Thyroid gland (tissue), 4 donors: ENCODE data around the gene OPN1LW. TPM values are rescaled to one million over a fixed set of nuclear protein-coding genes. Genes with fewer than 3 reads are reported as not detected.

Experiments
- DNase-seq, 2 donors: peaks; one replicate each; pipeline ENCODE4 v3.0.0-alpha.2; 2019
- H3K27ac ChIP-seq, 3 donors: fragments of 200-600 bp; sonication (generic); 1 replicate in 2 of 3; 2 replicates in 1 of 3; pipeline ENCODE4 v1.5.1; 2016 to 2019; ENCODE audit warnings: mild to moderate bottlenecking in 1 of 3, moderate library complexity in 1 of 3
- H3K27me3 ChIP-seq: fragments of 200-600 bp; sonication (generic); one replicate; pipeline ENCODE4 v1.5.1; 2019
- H3K36me3 ChIP-seq, 2 donors: fragments of 200-600 bp; sonication (generic); one replicate each; pipeline ENCODE4 v1.5.1; 2016 to 2019
- H3K4me1 ChIP-seq, 2 donors: fragments of 200-600 bp; sonication (generic); one replicate each; pipeline ENCODE4 v1.5.1; 2017 to 2019
- H3K4me3 ChIP-seq, 3 donors: fragments of 200-600 bp; sonication (generic); replicated peaks in 1 of 3; 1 replicate in 2 of 3; 2 replicates in 1 of 3; pipeline ENCODE4 v1.5.1; 2016; ENCODE audit warnings: mild to moderate bottlenecking in 1 of 3
- H3K9me3 ChIP-seq: fragments of 200-600 bp; sonication (generic); one replicate; pipeline ENCODE4 v1.5.1; 2017
- CTCF ChIP-seq, 6 experiments: fragments of 200-600 bp in 3 of 6; fragments of 450-650 bp in 3 of 6; sonication (generic) in 3 of 6; IDR thresholded peaks; one replicate each; pipeline ENCODE4 v1.5.1; 2016 to 2019; ENCODE audit warnings: antibody characterized with exemption in 6 of 6, mild to moderate bottlenecking in 2 of 6, inconsistent platforms in 1 of 6, moderate library complexity in 1 of 6
- POLR2A ChIP-seq, 2 donors: fragments of 450-650 bp; IDR thresholded peaks; one replicate each; pipeline ENCODE4 v1.6.1; 2017; ENCODE audit warnings: antibody characterized with exemption in 2 of 2, mild to moderate bottlenecking in 2 of 2, moderate library complexity in 1 of 2
- WGBS, 2 donors: methylation state at CpG; one replicate each; pipeline ENCODE4 v1.1.5; 2017; 5-methylcytosine and 5-hydroxymethylcytosine counted together
- intact Hi-C: fragments of 100-400 bp; cut with DNase I; formaldehyde crosslinking; loops from one replicate; pipeline ENCODE4 v1.15.1; 2023
- total RNA-seq, 4 donors: library from RNA; depleted of rRNA; stranded (reverse); fragments of >200 nt; gene quantifications; one replicate each; pipeline ENCODE4 v1.2.3, GENCODE V29; 2016

Gene OPN1LW
- total RNA-seq, 4 donors from 2014 or later, result not detected

- TF ChIP-seq POLR2A (IDR thresholded peaks at IDR 0.05) (no peak), CTCF (IDR thresholded peaks at IDR 0.05) (no peak)
Measured at GRCh38 chrX:154121961-154122360, 22.1 kb upstream of the OPN1LW start.

GRCh38 chrX:154123241-154124219 lies 20.5 kb upstream of the OPN1LW start:
- 72 to 88% methylated on average over 9 to 19 of the region's 22 CpGs for WGBS, 2 donors
- DNase-seq, result peak in 1 of 2 donors; percentile 7
- intact Hi-C loops, result no loop called here
- Histone ChIP-seq H3K27ac (no peak overlapping the region), H3K27me3 (no peaks in the 10 kb centered on the region), H3K4me3 (no peak overlapping the region), H3K36me3 (no peaks in the 10 kb centered on the region), H3K9me3 (no peaks in the 10 kb centered on the region), H3K4me1 (no peaks in the 10 kb centered on the region)
- TF ChIP-seq POLR2A (IDR thresholded peaks at IDR 0.05) (no peak), CTCF (IDR thresholded peaks at IDR 0.05) (no peak)

More at GRCh38 chrX:154121961-154122360, 22.1 kb upstream of the OPN1LW start:
- H3K4me3 ChIP-seq, result no peak overlapping the region
- no peaks in the 10 kb centered on the region for H3K36me3 ChIP-seq
- no peak for DNase-seq
- no peak overlapping the region for H3K27ac ChIP-seq
- 21 to 30% methylated on average over 2 to 4 of the region's 11 CpGs for WGBS, 2 donors
- intact Hi-C loops, result no loop called here
- H3K27me3 ChIP-seq, result no peaks in the 10 kb centered on the region
- H3K4me1 ChIP-seq, result no peaks in the 10 kb centered on the region
- no peaks in the 10 kb centered on the region for H3K9me3 ChIP-seq

- TF ChIP-seq CTCF (IDR thresholded peaks at IDR 0.05) (no peak), POLR2A (IDR thresholded peaks at IDR 0.05) (no peak)
- H3K9me3 ChIP-seq, result no peaks in the 10 kb centered on the region
- WGBS, 2 donors, result 80 to 88% methylated on average over 10 to 20 of the region's 30 CpGs
- intact Hi-C loops, result no loop called here
- no peak for DNase-seq
- no peaks in the 10 kb centered on the region for H3K4me1 ChIP-seq
- no peak overlapping the region for H3K27ac ChIP-seq
- H3K4me3 ChIP-seq, result no peak overlapping the region
- no peaks in the 10 kb centered on the region for H3K36me3 ChIP-seq
- no peaks in the 10 kb centered on the region for H3K27me3 ChIP-seq
Measured at GRCh38 chrX:154125391-154126040, 18.5 kb upstream of the OPN1LW start.

- intact Hi-C loops, result no loop called here
- Histone ChIP-seq H3K27ac (no peak overlapping the region), H3K9me3 (no peaks in the 10 kb centered on the region), H3K27me3 (no peaks in the 10 kb centered on the region), H3K4me3 (no peak overlapping the region), H3K36me3 (no peaks in the 10 kb centered on the region), H3K4me1 (no peaks in the 10 kb centered on the region)
- DNase-seq, result no peak
- WGBS, 2 donors, result 96 to 100% methylated on average over 1 to 4 of the region's 11 CpGs
- TF ChIP-seq POLR2A (IDR thresholded peaks at IDR 0.05), result no peak
- no peak for TF ChIP-seq CTCF (IDR thresholded peaks at IDR 0.05)
Measured at GRCh38 chrX:154126101-154126500, 17.9 kb upstream of the OPN1LW start.

- 83 to 88% methylated on average over 3 to 4 of the region's 4 CpGs for WGBS, 2 donors
- TF ChIP-seq POLR2A (IDR thresholded peaks at IDR 0.05) (no peak), CTCF (IDR thresholded peaks at IDR 0.05) (no peak)
- Histone ChIP-seq H3K4me3 (no peak overlapping the region), H3K4me1 (no peaks in the 10 kb centered on the region), H3K27me3 (no peaks in the 10 kb centered on the region), H3K36me3 (no peaks in the 10 kb centered on the region), H3K9me3 (no peaks in the 10 kb centered on the region), H3K27ac (no peak overlapping the region)
- DNase-seq, result no peak
- intact Hi-C loops, result no loop called here
Measured at GRCh38 chrX:154131955-154132354, 12.1 kb upstream of the OPN1LW start.
